Pulmonary artery endothelial cell (primary cell): ENCODE data around the gene RAB11A. TPM values are rescaled to one million over a fixed set of nuclear protein-coding genes. Genes with fewer than 3 reads are reported as not detected.

ENCODE experiments used
- DNase-seq: peaks from one replicate; pipeline ENCODE4 v3.0.0-alpha.2; 2011; ENCODE audit warnings: low read depth, low spot score
- total RNA-seq: library from RNA; depleted of rRNA; stranded (reverse); fragments of >200 nt; gene quantifications from 2 replicates; pipeline ENCODE4 v1.2.3, GENCODE V29; 2014

Gene RAB11A
- total RNA-seq, 1 donor from 2014 or later = 338 TPM

- DNase-seq = no peak
Observed at GRCh38 chr15:65937476-65937875, 68.2 kb downstream of the RAB11A start.

DNA sequence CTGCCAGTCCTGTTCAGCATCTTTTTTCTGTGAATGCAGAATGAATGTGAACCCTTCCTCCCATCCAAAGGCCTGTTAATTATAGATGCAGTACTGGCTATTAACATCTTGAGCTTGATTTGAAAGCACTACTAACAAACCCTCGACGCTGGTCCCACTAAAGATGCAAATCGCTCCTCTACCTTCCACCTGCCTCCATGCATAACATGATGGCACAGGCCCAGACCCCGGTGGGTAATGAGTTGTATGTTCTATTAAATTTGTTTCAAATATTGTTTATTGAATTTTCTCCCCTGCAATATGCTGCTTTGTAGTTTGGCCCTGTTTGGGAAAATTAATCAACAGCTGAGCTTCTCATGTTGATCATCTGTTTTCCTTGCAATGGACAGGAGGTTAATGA is 69.3 kb downstream of the RAB11A start:
- DNase-seq = no peak

DNA sequence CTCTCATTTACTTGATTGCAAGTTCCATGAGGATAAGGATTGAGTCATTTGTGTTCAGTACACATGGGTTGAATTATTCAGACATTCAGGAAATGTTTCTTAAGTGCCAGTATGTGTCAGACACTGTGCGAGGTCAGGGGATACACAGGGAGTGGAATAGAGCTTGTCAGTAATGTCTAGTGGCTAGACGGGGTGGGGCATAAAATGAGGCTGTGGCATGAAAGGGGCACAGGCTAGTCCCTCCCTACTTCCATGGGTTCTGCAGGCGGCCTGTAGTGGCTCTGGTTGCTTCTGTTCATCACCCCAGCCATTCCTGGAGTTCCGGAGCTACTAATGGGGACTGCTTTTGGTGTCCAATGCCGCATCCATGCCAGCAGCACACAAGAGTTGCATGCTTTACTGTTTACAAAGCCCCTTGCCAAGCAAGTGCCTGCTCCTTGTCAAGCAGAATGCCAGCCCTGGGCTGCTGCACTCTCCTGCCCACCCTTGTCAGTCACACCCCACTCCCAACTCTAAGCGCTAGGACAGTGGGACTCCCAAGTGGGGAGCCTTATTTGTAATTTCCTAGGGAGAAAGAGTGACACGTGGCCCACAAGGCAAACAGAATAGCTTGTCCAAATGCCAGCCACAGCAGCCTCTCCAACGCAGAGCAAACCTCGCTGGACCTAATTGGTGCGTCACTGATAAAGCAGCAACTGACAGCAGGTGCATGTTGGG is 70.8 kb downstream of the RAB11A start:
- peak; percentile 37 for DNase-seq

DNA sequence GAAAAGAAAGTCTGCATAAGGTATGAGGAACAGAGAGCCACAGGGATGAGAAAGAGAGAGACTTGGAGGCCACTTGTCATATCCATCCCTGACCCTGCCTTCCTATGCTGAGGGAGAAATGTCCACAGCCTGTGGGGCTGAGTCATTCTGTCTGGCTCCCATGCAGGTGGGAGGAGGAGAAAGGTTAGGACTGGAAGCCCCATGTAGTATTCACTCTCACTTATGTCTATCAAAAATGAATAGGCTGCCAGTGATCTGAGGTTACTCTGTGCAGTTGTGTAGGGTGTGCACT is 71.3 kb downstream of the RAB11A start:
- no peak for DNase-seq

Other genes starting within 250 kb of the RAB11A start
- 2.7 and 4.4 TPM in 2 replicates for gene SLC24A1, start 247.6 kb upstream of the RAB11A start, total RNA-seq
- 23.5 and 26.7 TPM in 2 replicates for gene DENND4A, start 77.2 kb upstream of the RAB11A start, total RNA-seq